Neuronal stem cell (in vitro differentiated cells): ENCODE measurements around the gene EMILIN3.

Experiments used
- DNase-seq: peaks from one replicate; pipeline ENCODE4 v3.0.0-alpha.2; 2013; ENCODE audit warnings: low spot score
- H2AFZ ChIP-seq: one replicate; pipeline ENCODE4 v1.6.1; 2013; ENCODE audit warnings: mild to moderate bottlenecking, low read length, inconsistent platforms
- H2AK5ac ChIP-seq: 2 replicates; pipeline ENCODE4 v1.6.1; 2013; ENCODE audit warnings: low read depth, mild to moderate bottlenecking, inconsistent platforms, low read length, moderate library complexity, mixed read lengths
- H2BK120ac ChIP-seq: 2 replicates; pipeline ENCODE4 v1.6.1; 2013; ENCODE audit warnings: low read depth, mild to moderate bottlenecking, inconsistent platforms, low read length, moderate library complexity, mixed read lengths
- H2BK12ac ChIP-seq: one replicate; pipeline ENCODE4 v1.6.1; 2013; ENCODE audit warnings: low read length, inconsistent platforms
- H2BK15ac ChIP-seq: 2 replicates; pipeline ENCODE4 v1.6.1; 2013; ENCODE audit warnings: mild to moderate bottlenecking, low read length, inconsistent platforms, mixed read lengths
- H2BK5ac ChIP-seq: one replicate; pipeline ENCODE4 v1.6.1; 2013; ENCODE audit warnings: inconsistent platforms, mild to moderate bottlenecking, low read length, moderate library complexity
- H3K14ac ChIP-seq: one replicate; pipeline ENCODE4 v1.6.1; 2013; ENCODE audit warnings: low read length, inconsistent platforms
- H3K18ac ChIP-seq: 2 replicates; pipeline ENCODE4 v1.6.1; 2013; ENCODE audit warnings: low read length, inconsistent platforms
- H3K23ac ChIP-seq: 2 replicates; pipeline ENCODE4 v1.6.1; 2013; ENCODE audit warnings: low read depth, mild to moderate bottlenecking, mixed read lengths, low read length, inconsistent platforms; ENCODE audit not compliant: poor library complexity
- H3K27ac ChIP-seq: replicated peaks from 3 replicates; pipeline ENCODE4 v1.5.1; 2013; ENCODE audit warnings: low read length, inconsistent platforms
- H3K27me3 ChIP-seq, 3 experiments: 2 replicates each; pipeline ENCODE4 v1.6.1; 2013; ENCODE audit warnings: low read length in 3 of 3, mild to moderate bottlenecking in 2 of 3, inconsistent platforms in 1 of 3, low read depth in 1 of 3, mixed read lengths in 1 of 3, moderate library complexity in 1 of 3; ENCODE audit not compliant: control insufficient read depth in 3 of 3, insufficient read depth in 3 of 3
- H3K36me3 ChIP-seq, 2 donors: replicated peaks in 1 of 2; 2 replicates each; pipeline ENCODE4 v1.6.1; 2013; ENCODE audit warnings: low read length in 2 of 2; ENCODE audit not compliant: control insufficient read depth in 2 of 2, insufficient read depth in 2 of 2
- H3K4ac ChIP-seq: 2 replicates; pipeline ENCODE4 v1.6.1; 2013; ENCODE audit warnings: inconsistent platforms, mild to moderate bottlenecking, low read length, moderate library complexity
- H3K4me1 ChIP-seq, 2 donors: 1 replicate in 1 of 2; 2 replicates in 1 of 2; pipeline ENCODE4 v1.6.1; 2013; ENCODE audit warnings: low read length in 2 of 2, low read depth in 1 of 2; ENCODE audit not compliant: control insufficient read depth in 2 of 2, insufficient read depth in 1 of 2
- H3K4me2 ChIP-seq: one replicate; pipeline ENCODE4 v1.6.1; 2013; ENCODE audit warnings: mild to moderate bottlenecking, low read length, inconsistent platforms; ENCODE audit not compliant: insufficient read depth, poor library complexity, severe bottlenecking
- H3K4me3 ChIP-seq, 2 donors: 2 replicates each; pipeline ENCODE4 v1.5.1; 2013; ENCODE audit warnings: low read length in 2 of 2, mild to moderate bottlenecking in 2 of 2, inconsistent platforms in 1 of 2, moderate library complexity in 1 of 2
- H3K79me1 ChIP-seq: one replicate; pipeline ENCODE4 v1.6.1; 2013; ENCODE audit warnings: low read depth, mild to moderate bottlenecking, inconsistent platforms, low read length, moderate library complexity
- H3K9ac ChIP-seq: one replicate; pipeline ENCODE4 v1.6.1; 2013; ENCODE audit warnings: mild to moderate bottlenecking, low read depth, low read length, inconsistent platforms; ENCODE audit not compliant: poor library complexity
- H3K9me3 ChIP-seq, 2 donors: replicated peaks in 1 of 2; 2 replicates each; pipeline versions ENCODE3 to v1.6.1; 2013; ENCODE audit warnings: low read length in 2 of 2, mild to moderate bottlenecking in 2 of 2, inconsistent platforms in 1 of 2, low read depth in 1 of 2, mixed read lengths in 1 of 2, moderate library complexity in 1 of 2; ENCODE audit not compliant: control insufficient read depth in 2 of 2, insufficient read depth in 1 of 2
- H4K8ac ChIP-seq: one replicate; pipeline ENCODE4 v1.6.1; 2013; ENCODE audit warnings: low read depth, mild to moderate bottlenecking, inconsistent platforms, low read length, moderate library complexity
- H4K91ac ChIP-seq: one replicate; pipeline ENCODE4 v1.6.1; 2013; ENCODE audit warnings: low read length, low read depth, mild to moderate bottlenecking, inconsistent platforms; ENCODE audit not compliant: poor library complexity
- WGBS, 2 donors: extraction: QIAGEN DNeasy Blood & Tissue Kit; methylation state at CpG; one replicate each; pipeline ENCODE4 v1.1.7; 2013; ENCODE audit warnings: missing lambda C conversion rate in 2 of 2, mixed read lengths in 1 of 2; ENCODE audit not compliant: insufficient read length in 2 of 2, insufficient replicate concordance in 1 of 2; ENCODE audit errors: extremely low coverage in 2 of 2; 5-methylcytosine and 5-hydroxymethylcytosine counted together

EMILIN3 gene

DNA sequence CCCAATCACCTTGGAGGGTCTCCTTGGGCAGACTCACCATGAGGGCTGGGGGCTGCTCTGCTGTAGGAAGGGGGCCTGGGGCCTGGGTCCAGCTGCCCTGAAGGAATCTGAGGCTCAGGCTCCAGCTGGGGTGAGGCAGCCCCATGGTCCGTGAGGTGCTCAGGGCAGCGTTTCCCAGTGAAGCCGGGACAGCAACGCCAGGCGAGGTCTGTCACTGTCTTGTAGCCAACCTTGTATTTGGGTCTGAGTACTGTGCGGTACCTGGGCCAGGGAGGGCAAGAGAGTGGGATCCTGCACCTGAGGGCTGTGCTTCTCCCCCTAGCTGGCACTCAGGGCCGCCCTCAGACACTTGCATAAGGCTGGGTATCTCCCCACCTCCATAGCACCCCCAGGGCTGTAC is 3.0 kb downstream of the EMILIN3 start:
- peaks cover 3% of the 10 kb centered on the region for H3K79me1 ChIP-seq
- H2AK5ac ChIP-seq = no peak overlapping the region
- H3K27ac ChIP-seq = no peak overlapping the region
- H4K91ac ChIP-seq = no peak overlapping the region
- no peak overlapping the region for H2BK12ac ChIP-seq
- H3K23ac ChIP-seq = no peak overlapping the region
- H3K18ac ChIP-seq = peak overlapping the region; percentile 19
- H3K27me3 ChIP-seq = peaks cover 6 to 40% (median 28%) of the 10 kb centered on the region in 3 experiments
- no peak overlapping the region for H3K9ac ChIP-seq
- no peak overlapping the region for H3K4me2 ChIP-seq
- H3K4me1 ChIP-seq = peaks cover 0 to 2% of the 10 kb centered on the region in 2 donors
- no peak overlapping the region for H2AFZ ChIP-seq
- H2BK5ac ChIP-seq = no peak overlapping the region
- WGBS, 2 donors = no CpG with 5 or more reads among the region's 7 CpGs
- no peak overlapping the region for H3K4ac ChIP-seq
- H3K36me3 ChIP-seq = peaks cover 4 to 5% of the 10 kb centered on the region in 2 donors
- peak overlapping the region in 1 of 2 donors; percentile 13 for H3K4me3 ChIP-seq
- H3K9me3 ChIP-seq = peaks cover 0 to 2% of the 10 kb centered on the region in 2 donors
- H4K8ac ChIP-seq = no peak overlapping the region
- no peak overlapping the region for H2BK120ac ChIP-seq
- DNase-seq = no peak
- no peak overlapping the region for H2BK15ac ChIP-seq
- H3K14ac ChIP-seq = no peak overlapping the region

DNA sequence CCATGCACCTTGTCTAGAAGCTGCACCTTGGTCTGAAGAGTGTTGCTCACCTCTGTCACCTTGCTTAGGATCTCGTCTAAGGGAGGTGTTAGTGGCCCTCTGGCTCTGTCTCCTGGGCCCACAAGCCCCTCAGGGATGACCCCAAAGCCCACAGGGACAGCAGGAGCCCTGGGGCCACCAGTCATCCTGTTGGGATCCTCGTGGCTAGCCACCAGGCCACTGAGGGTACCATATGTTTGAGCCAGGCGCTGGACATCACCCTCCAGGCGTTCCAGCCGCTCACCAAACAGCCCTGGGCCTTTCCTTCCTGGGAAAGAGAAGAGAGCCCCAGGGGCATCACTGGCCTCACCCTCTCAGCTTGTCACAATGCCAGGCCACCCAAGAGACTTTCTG is 3.9 kb downstream of the EMILIN3 start:
- Histone ChIP-seq H3K27me3 (peaks cover 6 to 36% (median 24%) of the 10 kb centered on the region in 3 experiments), H2BK5ac (no peak overlapping the region), H2BK12ac (no peak overlapping the region), H2BK120ac (no peak overlapping the region), H3K4me3 (no peak overlapping the region), H3K4me1 (peaks cover 0 to 2% of the 10 kb centered on the region in 2 donors), H2AK5ac (no peak overlapping the region), H3K18ac (no peak overlapping the region), H3K27ac (no peak overlapping the region), H3K9ac (no peak overlapping the region), H4K8ac (no peak overlapping the region), H4K91ac (no peak overlapping the region), H2BK15ac (no peak overlapping the region), H3K4me2 (no peak overlapping the region), H3K36me3 (peaks cover 4 to 5% of the 10 kb centered on the region in 2 donors), H3K79me1 (peaks cover 3% of the 10 kb centered on the region), H3K14ac (no peak overlapping the region), H3K23ac (peak overlapping the region; percentile 66), H3K9me3 (peaks cover 0 to 2% of the 10 kb centered on the region in 2 donors), H2AFZ (no peak overlapping the region), H3K4ac (no peak overlapping the region)
- no CpG with 5 or more reads among the region's 5 CpGs for WGBS, 2 donors
- DNase-seq = no peak

DNA sequence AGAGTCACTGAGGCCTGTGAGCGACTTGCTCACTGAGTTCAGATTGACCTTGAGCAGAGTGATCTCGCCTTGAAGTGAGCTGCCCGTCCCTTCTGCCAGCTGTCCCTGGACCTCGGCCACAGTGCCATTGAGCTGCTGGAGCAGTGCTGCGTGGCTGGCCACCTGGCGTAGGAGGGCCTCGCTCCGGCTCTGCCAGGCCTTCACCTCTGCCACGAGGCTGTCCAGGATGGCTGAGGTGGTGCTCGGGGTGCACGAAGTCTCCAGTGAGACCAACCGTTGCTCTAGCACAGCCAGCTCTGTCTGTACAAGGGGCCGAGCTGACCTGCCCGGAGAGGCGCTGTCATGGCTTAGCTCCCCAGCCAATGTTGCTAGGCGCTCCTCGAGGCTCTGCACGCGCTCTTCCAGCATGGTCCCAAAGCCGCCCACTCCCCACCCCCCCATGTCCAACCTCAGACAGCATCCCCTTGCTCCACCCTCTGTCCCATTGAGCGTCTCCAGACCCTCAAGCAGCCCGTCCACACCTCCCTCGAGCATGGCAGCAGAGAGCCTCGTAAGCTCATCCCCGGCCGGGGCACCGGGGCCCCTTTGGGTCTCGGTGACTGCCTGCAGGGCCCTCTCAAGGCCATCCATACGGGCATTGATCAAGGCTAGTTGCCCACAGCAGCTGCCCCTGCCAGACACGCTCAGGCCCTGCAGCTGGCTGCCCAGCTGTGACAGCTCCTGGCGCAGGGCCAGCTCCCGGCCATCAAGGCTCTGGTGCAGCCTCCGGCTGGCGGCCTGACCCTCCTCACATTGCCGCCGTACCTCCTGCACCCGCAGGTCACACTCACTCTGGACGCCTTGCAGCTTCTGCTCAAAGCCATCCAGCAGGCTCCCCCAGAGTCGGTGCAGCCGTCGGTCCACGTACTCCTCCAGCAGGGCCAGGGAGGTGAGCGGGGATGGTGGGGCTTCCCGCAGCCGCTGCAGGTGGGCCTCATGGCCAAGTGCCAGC is 4.6 kb downstream of the EMILIN3 start:
- Histone ChIP-seq H3K4ac (peak overlapping the region; percentile 17), H4K91ac (no peak overlapping the region), H3K36me3 (peaks cover 4 to 5% of the 10 kb centered on the region in 2 donors), H3K9ac (no peak overlapping the region), H3K4me2 (no peak overlapping the region), H3K14ac (peak overlapping the region; percentile 47), H2BK120ac (no peak overlapping the region), H4K8ac (peak overlapping the region; percentile 72), H3K27me3 (peaks cover 6 to 29% (median 17%) of the 10 kb centered on the region in 3 experiments), H3K9me3 (peaks cover 0 to 2% of the 10 kb centered on the region in 2 donors), H2BK5ac (no peak overlapping the region), H2BK12ac (no peak overlapping the region), H3K79me1 (peaks cover 3% of the 10 kb centered on the region), H2BK15ac (no peak overlapping the region), H2AFZ (no peak overlapping the region), H3K4me1 (peaks cover 0 to 2% of the 10 kb centered on the region in 2 donors), H3K18ac (peak overlapping the region; percentile 83), H2AK5ac (no peak overlapping the region), H3K23ac (peak overlapping the region; percentile 94), H3K4me3 (no peak overlapping the region), H3K27ac (no peak overlapping the region)
- DNase-seq = no peak
- WGBS, 2 donors = no CpG with 5 or more reads among the region's 45 CpGs
